Neural progenitor cell (in vitro differentiated cells): ENCODE measurements around the gene BCL2L12. TPM values are rescaled to one million over a fixed set of nuclear protein-coding genes. Genes with fewer than 3 reads are reported as not detected.

Experiments
- DNase-seq: peaks from one replicate; pipeline ENCODE4 v3.0.0-alpha.2; 2016; ENCODE audit warnings: low spot score
- H2AFZ ChIP-seq: fragments of 200-600 bp; sonication (generic); replicated peaks from 2 replicates; pipeline ENCODE4 v1.6.1; 2016; ENCODE audit warnings: antibody characterized with exemption
- H3F3A ChIP-seq: fragments of 200-600 bp; sonication (generic); 2 replicates; pipeline ENCODE4 v1.6.1; 2016; ENCODE audit warnings: antibody characterized with exemption, low read depth
- H3K27ac ChIP-seq: fragments of 200-600 bp; sonication (generic); 2 replicates; pipeline ENCODE4 v1.5.1; 2016; ENCODE audit warnings: mild to moderate bottlenecking
- H3K27me3 ChIP-seq: fragments of 200-600 bp; sonication (generic); 2 replicates; pipeline ENCODE4 v1.6.1; 2016; ENCODE audit warnings: mild to moderate bottlenecking, moderate library complexity
- H3K36me3 ChIP-seq: fragments of 200-600 bp; sonication (generic); 2 replicates; pipeline ENCODE4 v1.5.1; 2016
- H3K4me1 ChIP-seq: fragments of 200-600 bp; sonication (generic); 2 replicates; pipeline ENCODE4 v1.6.1; 2016; ENCODE audit warnings: mixed run types
- H3K4me2 ChIP-seq: fragments of 200-600 bp; sonication (generic); 2 replicates; pipeline ENCODE4 v1.6.1; 2016
- H3K4me3 ChIP-seq: fragments of 200-600 bp; sonication (generic); 2 replicates; pipeline ENCODE4 v1.5.1; 2016
- H3K79me2 ChIP-seq: fragments of 200-600 bp; sonication (generic); 2 replicates; pipeline ENCODE4 v1.6.1; 2016; ENCODE audit warnings: low read depth
- H3K9ac ChIP-seq: fragments of 200-600 bp; sonication (generic); 2 replicates; pipeline ENCODE4 v1.6.1; 2016
- H3K9me3 ChIP-seq: fragments of 200-600 bp; sonication (generic); 2 replicates; pipeline ENCODE4 v1.5.1; 2016; ENCODE audit warnings: low read depth
- H4K20me1 ChIP-seq: fragments of 200-600 bp; sonication (generic); 2 replicates; pipeline ENCODE4 v1.6.1; 2016; ENCODE audit warnings: low read depth
- H3K27ac Mint-ChIP-seq: 3 replicates; pipeline ENCODE4 v1.8.0; 2021; ENCODE audit warnings: mixed read lengths
- H3K27me3 Mint-ChIP-seq: 2 replicates; pipeline ENCODE4 v1.8.0; 2022; ENCODE audit warnings: low read depth, mild to moderate bottlenecking, inconsistent platforms, moderate library complexity, mixed read lengths; ENCODE audit not compliant: insufficient read depth
- H3K36me3 Mint-ChIP-seq: 3 replicates; pipeline ENCODE4 v1.8.0; 2021; ENCODE audit warnings: mixed read lengths
- H3K4me1 Mint-ChIP-seq: 3 replicates; pipeline ENCODE4 v1.8.0; 2021; ENCODE audit warnings: mixed read lengths
- H3K4me3 Mint-ChIP-seq: 3 replicates; pipeline ENCODE4 v1.8.0; 2021; ENCODE audit warnings: mild to moderate bottlenecking, moderate library complexity, mixed read lengths
- H3K9me3 Mint-ChIP-seq: 3 replicates; pipeline ENCODE4 v1.8.0; 2020; ENCODE audit warnings: mixed read lengths
- CTCF ChIP-seq: fragments of 200-600 bp; sonication (generic); IDR thresholded peaks from 2 replicates; pipeline ENCODE4 v1.5.1; 2017; ENCODE audit warnings: antibody characterized with exemption, mild to moderate bottlenecking
- EZH2 ChIP-seq: fragments of 200-600 bp; sonication (generic); IDR thresholded peaks from 2 replicates; pipeline ENCODE4 v1.6.1; 2017; ENCODE audit warnings: antibody characterized with exemption, mild to moderate bottlenecking, moderate library complexity
- EZH2phosphoT487 ChIP-seq: fragments of 200-600 bp; sonication (generic); IDR thresholded peaks from 2 replicates; pipeline ENCODE4 v1.6.1; 2017; ENCODE audit warnings: antibody characterized with exemption
- total RNA-seq: library from RNA; depleted of rRNA; stranded (reverse); fragments of >200 nt; gene quantifications from 2 replicates; pipeline ENCODE4 v1.2.3, GENCODE V29; 2015; ENCODE audit warnings: low replicate concordance

The BCL2L12 gene
- total RNA-seq, 1 donor from 2014 or later: 6.1 TPM

GRCh38 chr19:49691243-49692146, 25.8 kb downstream of the BCL2L12 start:
- Mint-ChIP-seq H3K36me3 (peaks cover 10% of the 10 kb centered on the region), H3K27me3 (peaks cover 8% of the 10 kb centered on the region), H3K4me3 (peak overlapping the region; percentile 94), H3K4me1 (peaks cover 36% of the 10 kb centered on the region), H3K27ac (peak overlapping the region; percentile 94), H3K9me3 (no peaks in the 10 kb centered on the region)
- Histone ChIP-seq H3K9ac (peak overlapping the region; percentile 5), H3K9me3 (no peaks in the 10 kb centered on the region), H3K27me3 (no peaks in the 10 kb centered on the region), H3K4me2 (peak overlapping the region; percentile 90), H3K79me2 (peaks cover 47% of the 10 kb centered on the region), H4K20me1 (peaks cover 32% of the 10 kb centered on the region), H3K4me3 (peak overlapping the region; percentile 85), H3K27ac (peak overlapping the region; percentile 61), H3K4me1 (peaks cover 14% of the 10 kb centered on the region), H3F3A (peaks cover 47% of the 10 kb centered on the region), H3K36me3 (peaks cover 3% of the 10 kb centered on the region), H2AFZ (no peak overlapping the region)
- TF ChIP-seq EZH2phosphoT487 (no peak), EZH2 (no peak), CTCF (no peak)
- peak; percentile 94 for DNase-seq

GRCh38 chr19:49692147-49692506, 26.4 kb downstream of the BCL2L12 start:
- peak overlapping the region; percentile 94 for H3K4me3 Mint-ChIP-seq
- peak overlapping the region; percentile 85 for H3K4me3 ChIP-seq
- TF ChIP-seq EZH2 (no peak), CTCF (no peak), EZH2phosphoT487 (no peak)
- H3K4me1 Mint-ChIP-seq: peaks cover 32% of the 10 kb centered on the region
- H3K36me3 ChIP-seq: peaks cover 3% of the 10 kb centered on the region
- peaks cover 47% of the 10 kb centered on the region for H3K79me2 ChIP-seq
- H4K20me1 ChIP-seq: peaks cover 27% of the 10 kb centered on the region
- no peaks in the 10 kb centered on the region for H3K9me3 Mint-ChIP-seq
- peaks cover 8% of the 10 kb centered on the region for H3K27me3 Mint-ChIP-seq
- H3K27me3 ChIP-seq: no peaks in the 10 kb centered on the region
- peaks cover 14% of the 10 kb centered on the region for H3K4me1 ChIP-seq
- no peak overlapping the region for H3K27ac Mint-ChIP-seq
- H3F3A ChIP-seq: peaks cover 43% of the 10 kb centered on the region
- DNase-seq: no peak
- H2AFZ ChIP-seq: no peak overlapping the region
- peak overlapping the region; percentile 21 for H3K9ac ChIP-seq
- no peak overlapping the region for H3K27ac ChIP-seq
- peaks cover 13% of the 10 kb centered on the region for H3K36me3 Mint-ChIP-seq
- H3K9me3 ChIP-seq: no peaks in the 10 kb centered on the region
- peak overlapping the region; percentile 90 for H3K4me2 ChIP-seq

GRCh38 chr19:49696115-49696514, 30.4 kb downstream of the BCL2L12 start:
- Histone ChIP-seq H3K4me3 (no peak overlapping the region), H3K4me1 (no peaks in the 10 kb centered on the region), H3K79me2 (peaks cover 31% of the 10 kb centered on the region), H3K9me3 (no peaks in the 10 kb centered on the region), H3K27me3 (no peaks in the 10 kb centered on the region), H3K9ac (no peak overlapping the region), H4K20me1 (no peaks in the 10 kb centered on the region), H3K27ac (no peak overlapping the region), H3K4me2 (no peak overlapping the region), H3K36me3 (peaks cover 3% of the 10 kb centered on the region), H2AFZ (no peak overlapping the region), H3F3A (peaks cover 11% of the 10 kb centered on the region)
- TF ChIP-seq CTCF (no peak), EZH2 (no peak), EZH2phosphoT487 (no peak)
- no peak for DNase-seq
- Mint-ChIP-seq H3K27me3 (peaks cover 4% of the 10 kb centered on the region), H3K9me3 (no peaks in the 10 kb centered on the region), H3K4me3 (no peak overlapping the region), H3K36me3 (peaks cover 15% of the 10 kb centered on the region), H3K4me1 (peaks cover 9% of the 10 kb centered on the region), H3K27ac (no peak overlapping the region)
